Esophagus mucosa (tissue), 1 donor: ENCODE results near the gene RDH13. TPM values are rescaled to one million over a fixed set of nuclear protein-coding genes. Genes with fewer than 3 reads are reported as not detected.
"Not testable (repeated sequence)": the region's sequence is repeated elsewhere in the genome, so short reads cannot be mapped to it uniquely, and the experiment has no call there.

Experiments
- ATAC-seq: fragments of 200-7000 bp; cut with Tn5 transposase; one replicate; pipeline ENCODE4 v1.9.1; 2020
- total RNA-seq: library from RNA; stranded (reverse); gene quantifications from one replicate; pipeline ENCODE4 v1.2.4, GENCODE V29; 2023
- donor health status: DM: yes; HTN: yes; CAD: no.

Gene RDH13
- total RNA-seq, 1 donor from 2014 or later, result 33.7 TPM

- no peak for ATAC-seq
These were observed 13.4 kb upstream of the RDH13 start for GRCh38 chr19:55076321-55076720.

- ATAC-seq, result peak; percentile 55
These were observed 12.5 kb upstream of the RDH13 start, which contains the start of gene EPS8L1 for GRCh38 chr19:55075371-55075998. Gene EPS8L1, plus strand, starts transcription at chr19:55075869. Its CDS starts 576 bp downstream, at chr19:55076445.

- no peak for ATAC-seq
These were observed 9.0 kb upstream of the RDH13 start for GRCh38 chr19:55071913-55072312.

GRCh38 chr19:55071129-55071502 lies 8.2 kb upstream of the RDH13 start:
- ATAC-seq, result peak; percentile 70

- ATAC-seq, result peak; percentile 16
These were observed 7.6 kb upstream of the RDH13 start for GRCh38 chr19:55070466-55071128.

- ATAC-seq, result no peak
These were observed 6.9 kb upstream of the RDH13 start for GRCh38 chr19:55069865-55070197.

- peak; percentile 77 for ATAC-seq
These were observed 6.3 kb upstream of the RDH13 start for GRCh38 chr19:55068950-55069864.

- no peak for ATAC-seq
These were observed 4.9 kb upstream of the RDH13 start for GRCh38 chr19:55067869-55068268.

GRCh38 chr19:55066107-55066709 lies 3.3 kb upstream of the RDH13 start:
- ATAC-seq, result no peak

- ATAC-seq, result not testable (repeated sequence)
These were observed 2.6 kb upstream of the RDH13 start for GRCh38 chr19:55065516-55065915.

GRCh38 chr19:55063492-55063843 lies 520 bp upstream of the RDH13 start:
- ATAC-seq, result no peak

- ATAC-seq, result not testable (repeated sequence)
These were observed 2.7 kb downstream of the RDH13 start for GRCh38 chr19:55060287-55060686.

- ATAC-seq, result no peak
These were observed 4.0 kb downstream of the RDH13 start for GRCh38 chr19:55058781-55059610.

GRCh38 chr19:55056827-55057226 lies 6.1 kb downstream of the RDH13 start:
- ATAC-seq, result no peak

GRCh38 chr19:55053735-55054134 lies 9.2 kb downstream of the RDH13 start:
- no peak for ATAC-seq

GRCh38 chr19:55050749-55051532 lies 12.0 kb downstream of the RDH13 start:
- ATAC-seq, result peak; percentile 84

GRCh38 chr19:55048446-55048845 lies 14.5 kb downstream of the RDH13 start:
- no peak for ATAC-seq

- no peak for ATAC-seq
These were observed 15.0 kb downstream of the RDH13 start for GRCh38 chr19:55047951-55048350.

GRCh38 chr19:55046975-55047622 lies 15.8 kb downstream of the RDH13 start:
- no peak for ATAC-seq
